Measurements from ENCODE around the gene GPC1. TPM values are rescaled to one million over a fixed set of nuclear protein-coding genes. Genes with fewer than 3 reads are reported as not detected.

Gene GPC1
- total RNA-seq, 1 donor: 54.3 TPM

GRCh38 chr2:240455647-240456446 lies 20.4 kb downstream of the GPC1 start:
- H3K27ac ChIP-seq (ENCODE audit: low read depth, low read length): no peak overlapping the region

GRCh38 chr2:240456447-240457222 lies 21.2 kb downstream of the GPC1 start:
- Histone ChIP-seq H3K27me3 (ENCODE audit: insufficient read depth, low read length) (no peaks in the 10 kb centered on the region), H3K79me2 (ENCODE audit: insufficient read depth, low read length) (no peaks in the 10 kb centered on the region), H3K36me3 (ENCODE audit: insufficient read depth, low read length) (no peaks in the 10 kb centered on the region), H3K9me3 (ENCODE audit: low read depth, low read length) (no peaks in the 10 kb centered on the region), H2AFZ (ENCODE audit: low read length) (no peak overlapping the region), H3K4me1 (ENCODE audit: insufficient read depth, low read length) (peaks cover 4% of the 10 kb centered on the region), H3K4me2 (ENCODE audit: insufficient read depth, low read length) (no peak overlapping the region), H3K27ac (ENCODE audit: low read depth, low read length) (no peak overlapping the region), H4K20me1 (ENCODE audit: insufficient read depth, low read length) (peaks cover 37% of the 10 kb centered on the region), H3K4me3 (ENCODE audit: insufficient read depth, low read length) (no peak overlapping the region)
- TF ChIP-seq CTCF (IDR thresholded peaks at IDR 0.05; ENCODE audit: extremely low read depth, low read depth, low read length): no peak
- peak; percentile 94 for DNase-seq (ENCODE audit: insufficient read length, low spot score, missing footprints)

More at GRCh38 chr2:240455647-240456446, 20.4 kb downstream of the GPC1 start:
- TF ChIP-seq CTCF (IDR thresholded peaks at IDR 0.05; ENCODE audit: extremely low read depth, low read depth, low read length): no peak
- H3K4me1 ChIP-seq (ENCODE audit: insufficient read depth, low read length): peaks cover 4% of the 10 kb centered on the region
- H3K4me2 ChIP-seq (ENCODE audit: insufficient read depth, low read length): no peak overlapping the region
- H3K36me3 ChIP-seq (ENCODE audit: insufficient read depth, low read length): no peaks in the 10 kb centered on the region
- H3K27me3 ChIP-seq (ENCODE audit: insufficient read depth, low read length): no peaks in the 10 kb centered on the region
- peaks cover 45% of the 10 kb centered on the region for H4K20me1 ChIP-seq (ENCODE audit: insufficient read depth, low read length)
- no peak overlapping the region for H3K4me3 ChIP-seq (ENCODE audit: insufficient read depth, low read length)
- no peak overlapping the region for H2AFZ ChIP-seq (ENCODE audit: low read length)
- no peaks in the 10 kb centered on the region for H3K79me2 ChIP-seq (ENCODE audit: insufficient read depth, low read length)
- peak; percentile 93 for DNase-seq (ENCODE audit: insufficient read length, low spot score, missing footprints)
- no peaks in the 10 kb centered on the region for H3K9me3 ChIP-seq (ENCODE audit: low read depth, low read length)

- no peaks in the 10 kb centered on the region for H3K27me3 ChIP-seq (ENCODE audit: insufficient read depth, low read length)
- no peaks in the 10 kb centered on the region for H3K79me2 ChIP-seq (ENCODE audit: insufficient read depth, low read length)
- H3K4me3 ChIP-seq (ENCODE audit: insufficient read depth, low read length): no peak overlapping the region
- H3K36me3 ChIP-seq (ENCODE audit: insufficient read depth, low read length): no peaks in the 10 kb centered on the region
- H3K4me1 ChIP-seq (ENCODE audit: insufficient read depth, low read length): peaks cover under 1% of the 10 kb centered on the region
- no peaks in the 10 kb centered on the region for H3K9me3 ChIP-seq (ENCODE audit: low read depth, low read length)
- H3K27ac ChIP-seq (ENCODE audit: low read depth, low read length): no peak overlapping the region
- peak; percentile 89 for DNase-seq (ENCODE audit: insufficient read length, low spot score, missing footprints)
- TF ChIP-seq CTCF (IDR thresholded peaks at IDR 0.05; ENCODE audit: extremely low read depth, low read depth, low read length): no peak
- H2AFZ ChIP-seq (ENCODE audit: low read length): no peak overlapping the region
- peaks cover 30% of the 10 kb centered on the region for H4K20me1 ChIP-seq (ENCODE audit: insufficient read depth, low read length)
- H3K4me2 ChIP-seq (ENCODE audit: insufficient read depth, low read length): no peak overlapping the region
Measured at GRCh38 chr2:240457223-240458043, 22.0 kb downstream of the GPC1 start.
